A549 (cell line): ENCODE data around the gene PCSK5. TPM values are rescaled to one million over a fixed set of nuclear protein-coding genes. Genes with fewer than 3 reads are reported as not detected.

Experiments used
- ATAC-seq, 2 experiments: fragments of 200-7000 bp in 1 of 2; fragments of >200 bp in 1 of 2; cut with Nextera tagmentation in 1 of 2; cut with Tn5 transposase in 1 of 2; 3 replicates each; pipeline versions ENCODE4 v1.8.0 to v1.9.1; 2018 to 2020; ENCODE audit warnings: mild to moderate bottlenecking in 1 of 2, moderate library complexity in 1 of 2
- CTCF ChIA-PET: fragments of 300-600 bp; sonication (Branson Sonifier 250); formaldehyde crosslinking; extraction: SDS; loops from one replicate; lab custom pipeline; 2021; ENCODE audit warnings: antibody characterized with exemption, inconsistent platforms; lab: Yijun Ruan, JAX
- POLR2A ChIA-PET: fragments of 350-600 bp; formaldehyde crosslinking; extraction: SDS; loops from one replicate; lab custom pipeline; 2021; ENCODE audit warnings: antibody characterized with exemption, inconsistent platforms; lab: Yijun Ruan, JAX
- DNase-seq, 2 experiments: peaks; one replicate each; pipeline versions ENCODE4 v3.0.0 to v3.0.0-alpha.2; 2011 to 2016; ENCODE audit warnings: low read depth in 1 of 2, low spot score in 1 of 2
- FAIRE-seq: peaks from 2 replicates; lab custom pipeline; 2011; peaks lifted over from hg19 to GRCh38; lab: Jason Lieb, UNC
- H3K27ac ChIP-seq, 2 experiments: fragments of >200 bp; sonication (Bioruptor Twin); formaldehyde crosslinking; 3 replicates each; pipeline ENCODE4 v1.5.1; 2016 to 2017
- H3K4me1 ChIP-seq: fragments of >200 bp; sonication (Bioruptor Twin); formaldehyde crosslinking; 3 replicates; pipeline ENCODE4 v1.6.1; 2016
- H3K4me2 ChIP-seq: fragments of >200 bp; sonication (Bioruptor Twin); formaldehyde crosslinking; 3 replicates; pipeline ENCODE4 v1.6.1; 2016
- H3K4me3 ChIP-seq: fragments of >200 bp; sonication (Bioruptor Twin); formaldehyde crosslinking; 3 replicates; pipeline ENCODE4 v1.5.1; 2016
- H3K9me3 ChIP-seq: fragments of >200 bp; sonication (Bioruptor Twin); formaldehyde crosslinking; 3 replicates; pipeline ENCODE4 v1.6.1; 2016
- BHLHE40 ChIP-seq: IDR thresholded peaks from 2 replicates; pipeline ENCODE4 v1.6.1; 2012; ENCODE audit warnings: low read depth, low read length, inconsistent platforms
- CBX8 ChIP-seq: fragments of 200-600 bp; sonication (generic); IDR thresholded peaks from 2 replicates; pipeline ENCODE4 v1.6.1; 2016
- CEBPB ChIP-seq, 2 experiments: fragments of >200 bp in 1 of 2; sonication (Bioruptor Twin) in 1 of 2; formaldehyde crosslinking in 1 of 2; IDR thresholded peaks; 2 replicates each; pipeline ENCODE4 v1.6.1; 2012 to 2016
- EHF ChIP-seq: fragments of 250-450 bp; sonication (Bioruptor Pico); IDR thresholded peaks from 2 replicates; pipeline ENCODE4 v1.5.0; 2020; ENCODE audit warnings: mild to moderate bottlenecking
- FOSL2 ChIP-seq, 2 experiments: fragments of 450-650 bp in 1 of 2; fragments of >200 bp in 1 of 2; sonication (Bioruptor Twin) in 1 of 2; formaldehyde crosslinking; IDR thresholded peaks; 2 replicates each; pipeline versions ENCODE4 v1.5.0 to v1.6.1; 2016 to 2020; ENCODE audit warnings: mild to moderate bottlenecking in 1 of 2, moderate library complexity in 1 of 2
- GATA3 ChIP-seq: IDR thresholded peaks from 2 replicates; pipeline ENCODE4 v1.6.1; 2012; ENCODE audit warnings: borderline replicate concordance
- HDAC2 ChIP-seq: fragments of 200-600 bp; sonication (generic); IDR thresholded peaks from 2 replicates; pipeline ENCODE4 v1.6.1; 2016
- HEYL ChIP-seq: fragments of 250-450 bp; sonication (Bioruptor Pico); IDR thresholded peaks from 2 replicates; pipeline ENCODE4 v1.8.0; 2021; ENCODE audit warnings: mild to moderate bottlenecking, moderate library complexity
- HOXB13 ChIP-seq: fragments of 250-450 bp; sonication (Bioruptor Pico); IDR thresholded peaks from 2 replicates; pipeline ENCODE4 v1.5.0; 2020; ENCODE audit warnings: low read depth, mild to moderate bottlenecking, moderate library complexity
- JUNB ChIP-seq: fragments of >200 bp; sonication (Bioruptor Twin); formaldehyde crosslinking; IDR thresholded peaks from 2 replicates; pipeline ENCODE4 v1.6.1; 2016
- MAFK ChIP-seq: fragments of 450-650 bp; IDR thresholded peaks from 2 replicates; pipeline ENCODE4 v1.6.1; 2014; ENCODE audit not compliant: partially characterized antibody
- MAZ ChIP-seq: fragments of 150-350 bp; IDR thresholded peaks from 2 replicates; pipeline ENCODE4 v1.6.1; 2014; ENCODE audit warnings: antibody characterized with exemption, low read depth, low read length, borderline replicate concordance
- POLR2AphosphoS2 ChIP-seq: conservative IDR thresholded peaks from 2 replicates; pipeline ENCODE4 v1.6.1; 2012; ENCODE audit warnings: low read length, improper control_type of control experiment, inconsistent platforms
- RAD21 ChIP-seq, 2 experiments: fragments of >200 bp in 1 of 2; sonication (Bioruptor Twin) in 1 of 2; formaldehyde crosslinking in 1 of 2; IDR thresholded peaks in 1 of 2; conservative IDR thresholded peaks in 1 of 2; 2 replicates in 1 of 2; 3 replicates in 1 of 2; pipeline ENCODE4 v1.6.1; 2012 to 2018; ENCODE audit warnings: inconsistent platforms in 1 of 2
- RARB ChIP-seq: fragments of 250-450 bp; sonication (Bioruptor Pico); IDR thresholded peaks from 2 replicates; pipeline ENCODE4 v1.8.0; 2021; ENCODE audit warnings: mild to moderate bottlenecking, moderate library complexity
- RCOR1 ChIP-seq: fragments of 150-350 bp; IDR thresholded peaks from 2 replicates; pipeline ENCODE4 v1.6.1; 2014; ENCODE audit warnings: antibody characterized with exemption, low read length, low read depth
- RFX5 ChIP-seq: fragments of 450-650 bp; IDR thresholded peaks from 2 replicates; pipeline ENCODE4 v1.7.1; 2014; ENCODE audit warnings: antibody characterized with exemption, mild to moderate bottlenecking, moderate library complexity
- SMC3 ChIP-seq: fragments of >200 bp; sonication (Bioruptor Twin); formaldehyde crosslinking; IDR thresholded peaks from 3 replicates; pipeline ENCODE4 v1.6.1; 2018; ENCODE audit warnings: inconsistent platforms
- SREBF2 ChIP-seq: fragments of 450-650 bp; IDR thresholded peaks from 2 replicates; pipeline ENCODE4 v1.6.1; 2014; ENCODE audit warnings: mild to moderate bottlenecking, moderate library complexity
- TFCP2L1 ChIP-seq: fragments of 250-450 bp; sonication (Bioruptor Pico); IDR thresholded peaks from 2 replicates; pipeline ENCODE4 v1.5.0; 2021; ENCODE audit warnings: mild to moderate bottlenecking
- TP53 ChIP-seq: fragments of 250-450 bp; sonication (Bioruptor Pico); IDR thresholded peaks from 2 replicates; pipeline ENCODE4 v1.5.0; 2021; ENCODE audit warnings: mild to moderate bottlenecking, moderate library complexity
- ZSCAN20 ChIP-seq: fragments of 250-450 bp; sonication (Bioruptor Pico); IDR thresholded peaks from 2 replicates; pipeline ENCODE4 v1.8.0; 2022; ENCODE audit warnings: mild to moderate bottlenecking, moderate library complexity
- WGBS: methylation state at CpG from one replicate; pipeline ENCODE4 v1.1.6; 2017; ENCODE audit errors: missing lambda C conversion rate; 5-methylcytosine and 5-hydroxymethylcytosine counted together
- polyA plus RNA-seq, 4 experiments: library from polyadenylated mRNA; depleted of rRNA in 3 of 4; stranded (reverse); fragments of >200 nt; fragmentation: RNase III in 1 of 4; extraction: RNeasy Plus Mini Kit Qiagen cat#74134 plus additional on column Dnase treatment in 1 of 4; gene quantifications; 2 replicates in 3 of 4; 3 replicates in 1 of 4; pipeline ENCODE4 v1.2.3, GENCODE V29; 2011 to 2017
- TF ChIP-seq, protein P1 (sequence below): IDR thresholded peaks from 2 replicates; pipeline ENCODE4 v1.6.1; 2012
- TF ChIP-seq, protein P2 (sequence below): IDR thresholded peaks from 2 replicates; pipeline ENCODE4 v1.6.1; 2012
- TF ChIP-seq, protein P3 (sequence below): fragments of 250-450 bp; sonication (Bioruptor Pico); IDR thresholded peaks from 2 replicates; pipeline ENCODE4 v1.5.0; 2021; ENCODE audit warnings: mild to moderate bottlenecking, moderate library complexity, borderline replicate concordance
- TF ChIP-seq, protein P4 (sequence below): fragments of 150-350 bp; IDR thresholded peaks from 2 replicates; pipeline ENCODE4 v1.6.1; 2014; ENCODE audit warnings: low read depth, mild to moderate bottlenecking, low read length

The PCSK5 gene
- polyA plus RNA-seq, 2 of the 4 experiments (the other 2 are of a cell fraction): 1.3 to 6.7 TPM

DNA sequence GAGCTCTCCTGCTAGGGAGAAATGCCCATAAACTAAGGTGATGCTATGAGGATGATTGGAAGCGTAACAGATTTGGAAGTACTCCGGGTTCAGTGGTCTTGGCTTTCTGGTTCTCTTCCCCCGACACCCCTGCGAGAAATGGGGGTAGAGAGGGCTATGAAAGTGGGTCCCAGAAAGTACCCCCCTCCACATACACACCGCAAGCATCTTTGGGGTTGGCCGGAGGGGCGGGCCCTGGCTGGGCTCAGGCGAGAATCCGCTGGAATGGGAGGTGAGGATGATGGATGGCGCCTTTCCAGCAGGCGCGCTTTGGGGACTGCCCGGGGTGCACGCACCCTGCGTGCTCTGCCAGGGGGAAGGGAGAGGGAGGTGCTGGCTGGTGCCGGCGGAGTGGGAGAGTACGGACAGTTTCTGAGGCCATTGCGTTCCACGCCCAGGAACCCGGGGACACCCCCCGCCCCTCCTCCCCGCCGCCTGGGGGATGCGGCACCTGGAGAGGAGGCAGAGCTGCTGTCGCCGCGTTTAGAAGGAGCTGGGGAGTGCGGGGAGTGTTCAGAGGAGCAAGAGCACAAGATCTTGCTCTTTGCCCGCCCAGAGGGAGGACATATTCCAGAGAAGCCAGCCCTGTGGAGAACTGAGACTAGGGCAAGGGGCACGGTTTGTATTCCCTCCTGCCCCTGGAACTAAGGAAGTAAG lies 1.9 kb downstream of the PCSK5 start:
- H3K27ac ChIP-seq: peak overlapping the region; percentile 23 to 61; a peak in 3 of 6 replicates
- no peak for TF ChIP-seq RCOR1
- TF ChIP-seq SREBF2: no peak
- no peak for TF ChIP-seq FOSL2 (IDR thresholded peaks at IDR 0.05)
- no peak for TF ChIP-seq FOSL2 (CRISPR knock-in tag; IDR thresholded peaks at IDR 0.05)
- TF ChIP-seq RARB: no peak
- TF ChIP-seq, protein P1, sequence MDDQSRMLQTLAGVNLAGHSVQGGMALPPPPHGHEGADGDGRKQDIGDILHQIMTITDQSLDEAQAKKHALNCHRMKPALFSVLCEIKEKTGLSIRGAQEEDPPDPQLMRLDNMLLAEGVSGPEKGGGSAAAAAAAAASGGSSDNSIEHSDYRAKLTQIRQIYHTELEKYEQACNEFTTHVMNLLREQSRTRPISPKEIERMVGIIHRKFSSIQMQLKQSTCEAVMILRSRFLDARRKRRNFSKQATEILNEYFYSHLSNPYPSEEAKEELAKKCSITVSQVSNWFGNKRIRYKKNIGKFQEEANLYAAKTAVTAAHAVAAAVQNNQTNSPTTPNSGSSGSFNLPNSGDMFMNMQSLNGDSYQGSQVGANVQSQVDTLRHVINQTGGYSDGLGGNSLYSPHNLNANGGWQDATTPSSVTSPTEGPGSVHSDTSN: no peak
- TF ChIP-seq, protein P2, sequence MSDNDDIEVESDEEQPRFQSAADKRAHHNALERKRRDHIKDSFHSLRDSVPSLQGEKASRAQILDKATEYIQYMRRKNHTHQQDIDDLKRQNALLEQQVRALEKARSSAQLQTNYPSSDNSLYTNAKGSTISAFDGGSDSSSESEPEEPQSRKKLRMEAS: no peak
- no peak for TF ChIP-seq HEYL (CRISPR knock-in tag)
- no peak for TF ChIP-seq TP53 (CRISPR knock-in tag)
- no peak for TF ChIP-seq HDAC2
- TF ChIP-seq RFX5: no peak
- TF ChIP-seq MAFK: no peak
- TF ChIP-seq CBX8: no peak
- TF ChIP-seq, protein P3, sequence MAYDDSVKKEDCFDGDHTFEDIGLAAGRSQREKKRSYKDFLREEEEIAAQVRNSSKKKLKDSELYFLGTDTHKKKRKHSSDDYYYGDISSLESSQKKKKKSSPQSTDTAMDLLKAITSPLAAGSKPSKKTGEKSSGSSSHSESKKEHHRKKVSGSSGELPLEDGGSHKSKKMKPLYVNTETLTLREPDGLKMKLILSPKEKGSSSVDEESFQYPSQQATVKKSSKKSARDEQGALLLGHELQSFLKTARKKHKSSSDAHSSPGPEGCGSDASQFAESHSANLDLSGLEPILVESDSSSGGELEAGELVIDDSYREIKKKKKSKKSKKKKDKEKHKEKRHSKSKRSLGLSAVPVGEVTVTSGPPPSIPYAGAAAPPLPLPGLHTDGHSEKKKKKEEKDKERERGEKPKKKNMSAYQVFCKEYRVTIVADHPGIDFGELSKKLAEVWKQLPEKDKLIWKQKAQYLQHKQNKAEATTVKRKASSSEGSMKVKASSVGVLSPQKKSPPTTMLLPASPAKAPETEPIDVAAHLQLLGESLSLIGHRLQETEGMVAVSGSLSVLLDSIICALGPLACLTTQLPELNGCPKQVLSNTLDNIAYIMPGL: no peak
- no peak for TF ChIP-seq POLR2AphosphoS2
- no peak for TF ChIP-seq TFCP2L1 (CRISPR knock-in tag)
- TF ChIP-seq GATA3: no peak
- TF ChIP-seq RAD21 (conservative IDR thresholded peaks at IDR 0.05 in 1 of 2, IDR thresholded peaks at IDR 0.05 in 1 of 2): no peak
- TF ChIP-seq CEBPB (IDR thresholded peaks at IDR 0.05): no peak
- TF ChIP-seq HOXB13 (CRISPR knock-in tag): no peak
- TF ChIP-seq JUNB: no peak
- peak in 1 of 2 experiments; percentile 18; a peak in 3 of 6 replicates for ATAC-seq
- H3K4me1 ChIP-seq: peaks cover 21% of the 10 kb centered on the region; the same call in 2 of the 3 replicates
- ChIA-PET POLR2A (interaction anchor here (0.6 to 2.8 kb wide), 5 partner anchors 12 to 502 kb away, joined by 4 to 11 read pairs (median 6); partner anchors contain the start of gene RFK), CTCF (no interaction called here)
- H3K9me3 ChIP-seq: no peaks in the 10 kb centered on the region
- 8% methylated on average over 10 of the region's 31 CpGs for WGBS
- peak overlapping the region; percentile 77 for H3K4me2 ChIP-seq
- peak overlapping the region; percentile 51 for H3K4me3 ChIP-seq
- DNase-seq: peak; percentile 22 to 35
- FAIRE-seq: no peak

DNA sequence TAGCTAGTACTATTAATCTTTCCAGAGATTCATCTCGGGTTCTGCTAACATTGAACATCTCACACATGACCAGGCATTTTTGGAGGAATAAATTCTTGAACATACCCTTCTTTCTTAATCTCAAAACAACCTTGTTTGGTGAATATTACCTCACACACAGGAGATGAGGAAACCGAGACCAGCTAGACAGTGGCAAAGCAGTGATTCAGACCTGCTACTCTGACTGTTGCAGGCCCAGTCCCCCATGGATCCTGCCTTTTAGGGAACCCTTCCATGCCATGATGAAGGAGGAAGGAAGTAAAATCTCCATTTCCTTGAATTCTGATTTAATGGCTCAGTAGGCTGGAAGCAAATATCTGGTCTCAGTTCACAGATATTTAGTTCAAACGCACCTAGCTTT lies 2.6 kb downstream of the PCSK5 start:
- peaks cover 21% of the 10 kb centered on the region; the same call in 2 of the 3 replicates for H3K4me1 ChIP-seq
- DNase-seq (no peak), FAIRE-seq (no peak), ATAC-seq (no peak)
- no peaks in the 10 kb centered on the region for H3K9me3 ChIP-seq
- CTCF ChIA-PET: no interaction called here
- H3K4me2 ChIP-seq: peak overlapping the region; percentile 77
- WGBS: 59% methylated on average over 3 of the region's 3 CpGs
- peak overlapping the region; percentile 51; the same call in 1 of the 3 replicates for H3K4me3 ChIP-seq
- H3K27ac ChIP-seq: peak overlapping the region in 1 of 2 experiments; percentile 14; a peak in 1 of 6 replicates
- TF ChIP-seq GATA3: no peak
- TF ChIP-seq, all 56 proteins: peak for 0
- POLR2A ChIA-PET: interaction anchor here (0.6 kb wide), 1 partner anchor 501 kb away, joined by 4 read pairs; the partner anchor contains the start of gene RFK

DNA sequence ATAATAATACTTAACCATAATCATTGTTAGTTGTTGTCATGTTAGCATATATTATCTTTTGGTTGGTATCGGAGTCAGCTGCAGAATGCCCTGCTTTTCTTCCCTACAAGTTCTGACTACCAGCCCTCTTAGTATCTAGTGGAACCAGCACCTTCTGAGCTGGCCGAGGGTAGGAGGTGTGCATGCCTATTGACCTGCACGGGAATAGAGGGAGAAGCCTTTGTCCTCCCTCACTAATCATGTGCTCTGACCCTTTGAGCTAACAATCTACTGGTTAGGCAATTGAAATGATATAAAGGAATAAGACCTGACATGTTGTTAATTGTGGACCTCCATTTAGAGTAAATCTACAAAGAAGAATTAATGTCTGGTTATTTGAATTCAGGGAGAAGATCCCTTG lies 4.1 kb downstream of the PCSK5 start:
- H3K4me1 ChIP-seq: peaks cover 18% of the 10 kb centered on the region; the same call in 2 of the 3 replicates
- ChIA-PET POLR2A (no interaction called here), CTCF (interaction anchor here (1.7 kb wide), 1 partner anchor 28 kb away, joined by 4 read pairs; no protein-coding TSS in a partner anchor)
- FAIRE-seq: no peak
- no peak overlapping the region for H3K27ac ChIP-seq
- no peak for ATAC-seq
- WGBS: 61% methylated on average over 3 of the region's 3 CpGs
- no peak overlapping the region; the same call in 2 of the 3 replicates for H3K4me2 ChIP-seq
- no peak for DNase-seq
- no peaks in the 10 kb centered on the region for H3K9me3 ChIP-seq
- no peak overlapping the region for H3K4me3 ChIP-seq
- TF ChIP-seq MAZ: no peak
- no peak for TF ChIP-seq BHLHE40
- no peak for TF ChIP-seq SMC3
- TF ChIP-seq HOXB13 (CRISPR knock-in tag): no peak
- TF ChIP-seq TP53 (CRISPR knock-in tag): no peak
- TF ChIP-seq POLR2AphosphoS2: no peak
- TF ChIP-seq EHF: no peak
- TF ChIP-seq, protein P4, sequence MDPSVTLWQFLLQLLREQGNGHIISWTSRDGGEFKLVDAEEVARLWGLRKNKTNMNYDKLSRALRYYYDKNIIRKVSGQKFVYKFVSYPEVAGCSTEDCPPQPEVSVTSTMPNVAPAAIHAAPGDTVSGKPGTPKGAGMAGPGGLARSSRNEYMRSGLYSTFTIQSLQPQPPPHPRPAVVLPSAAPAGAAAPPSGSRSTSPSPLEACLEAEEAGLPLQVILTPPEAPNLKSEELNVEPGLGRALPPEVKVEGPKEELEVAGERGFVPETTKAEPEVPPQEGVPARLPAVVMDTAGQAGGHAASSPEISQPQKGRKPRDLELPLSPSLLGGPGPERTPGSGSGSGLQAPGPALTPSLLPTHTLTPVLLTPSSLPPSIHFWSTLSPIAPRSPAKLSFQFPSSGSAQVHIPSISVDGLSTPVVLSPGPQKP: no peak
- no peak for TF ChIP-seq RCOR1
- TF ChIP-seq ZSCAN20: no peak
